ENCODE measurements around the gene MXI1.
"Not testable (repeated sequence)": the region's sequence is repeated elsewhere in the genome, so short reads cannot be mapped to it uniquely, and the experiment has no call there.

Gene MXI1

GRCh38 chr10:110324201-110324804 is 116.9 kb downstream of the MXI1 start:
- DNase-seq: no peak

GRCh38 chr10:110324805-110325280 is 117.4 kb downstream of the MXI1 start:
- DNase-seq: no peak

GRCh38 chr10:110326351-110327032 is 119.1 kb downstream of the MXI1 start:
- DNase-seq: peak; percentile 85

DNA sequence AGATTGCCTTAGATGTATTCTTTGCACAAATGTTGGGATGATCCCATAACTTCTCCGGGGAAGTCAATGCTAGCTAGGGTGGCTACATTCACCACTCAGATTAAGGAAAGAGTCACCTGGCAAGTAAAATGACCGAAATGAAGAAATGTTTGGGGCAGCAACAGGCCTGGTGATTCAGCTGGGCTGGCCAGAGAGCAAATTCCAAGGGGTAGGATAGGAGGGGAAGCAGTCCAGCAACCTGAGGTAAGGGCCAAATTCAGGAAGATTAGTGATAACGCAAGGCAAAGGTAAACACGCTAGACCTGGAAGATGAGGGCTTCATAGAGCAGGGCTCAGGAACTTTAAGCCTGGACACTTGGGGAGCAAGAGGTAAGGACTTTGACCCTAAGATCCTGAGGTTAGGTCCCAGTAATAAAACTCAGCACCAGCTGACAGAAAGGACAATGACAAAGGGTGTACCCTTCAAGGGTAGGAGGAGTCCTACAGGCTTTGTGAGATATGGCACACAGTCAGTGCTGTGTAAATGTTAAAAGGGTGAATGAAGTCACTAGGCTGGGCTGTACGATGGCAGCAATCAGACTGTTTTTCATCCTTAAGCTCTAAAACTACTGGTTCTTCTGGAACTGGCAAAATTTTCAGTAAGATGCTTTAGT is 120.0 kb downstream of the MXI1 start:
- no peak for DNase-seq

- DNase-seq: no peak
These were observed 123.3 kb downstream of the MXI1 start for GRCh38 chr10:110330675-110331074.

DNA sequence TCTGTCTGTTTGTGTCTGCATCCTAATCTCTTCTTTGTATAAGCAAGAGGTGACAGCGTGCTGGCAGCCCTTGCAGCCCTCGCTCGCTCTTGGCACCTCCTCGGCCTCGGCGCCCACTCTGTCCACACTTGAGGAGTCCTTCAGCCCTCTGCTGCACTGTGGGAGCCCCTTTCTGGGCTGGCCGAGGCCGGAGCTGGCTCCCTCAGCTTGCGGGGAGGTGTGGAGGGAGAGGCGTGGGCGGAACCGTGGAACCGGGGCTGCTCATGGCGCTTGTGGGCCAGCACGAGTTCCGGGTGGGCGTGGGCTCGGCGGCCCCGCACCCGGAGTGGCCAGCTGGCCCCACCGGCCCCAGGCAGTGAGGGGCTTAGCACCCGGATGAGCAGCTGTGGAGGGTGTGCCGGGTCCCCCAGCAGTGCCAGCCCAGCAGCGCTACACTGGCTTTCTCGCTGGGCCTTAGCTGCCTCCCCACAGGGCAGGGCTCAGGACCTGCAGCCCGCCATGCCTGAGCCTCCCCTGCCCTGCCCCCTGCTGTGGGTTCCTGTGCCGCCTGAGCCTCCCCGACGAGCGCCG is 123.9 kb downstream of the MXI1 start:
- not testable (repeated sequence) for DNase-seq

DNA sequence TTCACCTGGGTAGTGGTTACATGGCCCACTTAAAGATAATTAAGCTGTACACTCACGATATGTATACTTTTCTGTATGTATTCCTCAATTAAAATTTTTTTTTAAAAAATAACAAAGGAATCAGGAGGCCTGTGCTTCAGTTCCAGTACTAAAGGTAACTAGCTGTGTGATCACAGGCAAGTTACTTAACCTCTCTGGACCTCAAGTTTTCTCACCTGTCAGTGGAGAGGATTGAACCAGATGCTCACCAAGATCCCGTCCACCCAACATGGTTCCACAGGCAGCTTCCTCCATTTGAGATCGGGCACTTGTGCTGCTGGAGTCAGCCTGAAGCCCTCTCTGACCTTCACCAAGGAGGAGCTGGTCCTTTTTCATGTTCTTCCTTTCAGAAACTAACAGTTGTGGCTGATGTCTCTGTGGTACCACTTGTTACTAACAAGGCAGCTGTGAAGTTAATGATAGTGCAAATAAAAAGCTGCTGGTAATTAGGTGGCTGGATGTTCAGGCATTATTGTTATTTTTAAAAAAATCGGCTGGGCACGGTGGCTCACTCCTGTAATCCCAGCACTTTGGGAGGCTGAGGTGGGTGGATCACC is 126.8 kb downstream of the MXI1 start:
- no peak for DNase-seq

- DNase-seq: no peak
These were observed 128.1 kb downstream of the MXI1 start for GRCh38 chr10:110335314-110336064.

GRCh38 chr10:110336111-110336721 is 128.8 kb downstream of the MXI1 start:
- DNase-seq: peak; percentile 98
